Measurements from ENCODE around the gene PRSS23.
"Not testable (repeated sequence)": the region's sequence is repeated elsewhere in the genome, so short reads cannot be mapped to it uniquely, and the experiment has no call there.

The PRSS23 gene

DNA sequence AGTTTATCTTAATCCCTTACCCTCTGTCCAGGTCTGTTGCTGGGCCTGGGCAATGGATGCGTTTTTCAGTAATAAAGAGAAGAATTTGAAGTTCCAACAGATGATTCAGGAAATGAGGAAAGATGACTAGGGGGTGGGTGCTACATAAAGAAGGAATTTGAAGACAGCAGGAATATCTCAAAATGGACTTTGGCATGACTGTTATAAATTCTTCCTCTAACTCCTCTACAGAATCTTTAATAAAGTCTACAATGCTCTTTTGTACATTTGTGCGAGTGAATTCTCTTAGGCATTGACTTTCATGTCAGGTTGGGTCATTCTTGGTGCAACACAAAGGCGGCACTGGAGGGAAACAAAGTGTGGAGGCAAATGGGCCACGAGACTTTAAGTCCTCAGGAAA lies 35.1 kb upstream of the PRSS23 start:
- TF ChIP-seq CTCF (IDR thresholded peaks at IDR 0.05; ENCODE audit: control insufficient read depth, insufficient read depth, low read depth, low read length, missing control alignments) = no peak
- no peak for DNase-seq (ENCODE audit: low read depth)
- no peak overlapping the region for H3K4me3 ChIP-seq (ENCODE audit: control insufficient read depth, low read depth, low read length)

- no peak overlapping the region for H3K4me3 ChIP-seq (ENCODE audit: control insufficient read depth, low read depth, low read length)
- DNase-seq (ENCODE audit: low read depth) = no peak
- TF ChIP-seq CTCF (IDR thresholded peaks at IDR 0.05; ENCODE audit: control insufficient read depth, insufficient read depth, low read depth, low read length, missing control alignments) = no peak
Measured at GRCh38 chr11:86765878-86766277, 34.5 kb upstream of the PRSS23 start.

- no peak for DNase-seq (ENCODE audit: low read depth)
- H3K4me3 ChIP-seq (ENCODE audit: control insufficient read depth, low read depth, low read length) = no peak overlapping the region
- no peak for TF ChIP-seq CTCF (IDR thresholded peaks at IDR 0.05; ENCODE audit: control insufficient read depth, insufficient read depth, low read depth, low read length, missing control alignments)
Measured at GRCh38 chr11:86769219-86769618, 31.1 kb upstream of the PRSS23 start.

DNA sequence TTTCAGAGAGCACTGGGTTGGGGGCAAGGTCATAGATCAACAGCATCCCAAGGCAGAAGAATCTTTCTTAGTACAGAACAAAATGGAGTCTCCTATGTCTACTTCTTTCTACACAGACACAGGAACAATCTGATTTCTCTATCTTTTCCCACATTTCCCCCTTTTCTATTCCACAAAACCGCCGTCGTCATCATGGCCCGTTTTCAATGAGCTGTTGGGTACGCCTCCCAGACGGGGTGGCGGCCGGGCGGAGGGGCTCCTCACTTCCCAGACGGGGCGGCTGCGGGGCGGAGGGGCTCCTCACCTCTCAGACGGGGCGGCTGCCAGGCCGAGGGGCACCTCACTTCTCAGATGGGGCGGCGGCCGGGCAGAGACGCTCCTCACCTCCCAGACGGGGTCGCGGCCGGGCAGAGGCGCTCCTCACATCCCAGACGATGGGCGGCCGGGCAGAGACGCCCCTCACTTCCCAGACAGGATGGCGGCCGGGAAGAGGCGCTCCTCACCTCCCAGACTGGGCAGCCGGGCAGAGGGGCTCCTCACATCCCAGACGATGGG lies 29.8 kb upstream of the PRSS23 start:
- H3K4me3 ChIP-seq (ENCODE audit: control insufficient read depth, low read depth, low read length); DNase-seq (ENCODE audit: low read depth): not testable (repeated sequence)

DNA sequence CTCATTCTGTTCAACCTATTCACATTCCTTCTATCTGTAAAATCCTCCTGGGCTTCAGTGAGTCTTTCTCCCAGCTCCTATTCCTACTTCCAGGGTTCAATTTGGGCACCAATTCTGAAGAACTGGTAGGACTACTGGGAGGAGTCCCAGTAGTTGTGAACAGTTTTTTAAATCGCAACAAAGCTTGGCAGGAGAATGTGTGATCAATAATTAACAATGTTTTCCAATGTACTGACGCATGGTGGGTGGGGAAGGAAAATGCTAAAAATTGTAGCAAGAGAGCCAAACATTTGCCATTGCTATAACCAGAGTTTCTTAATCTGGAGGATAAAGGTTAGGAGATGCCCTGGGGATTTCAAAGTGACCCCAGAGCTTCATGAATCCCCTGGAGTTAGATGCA lies 27.3 kb upstream of the PRSS23 start:
- DNase-seq (ENCODE audit: low read depth) = no peak
- no peak for TF ChIP-seq CTCF (IDR thresholded peaks at IDR 0.05; ENCODE audit: control insufficient read depth, insufficient read depth, low read depth, low read length, missing control alignments)
- H3K4me3 ChIP-seq (ENCODE audit: control insufficient read depth, low read depth, low read length) = no peak overlapping the region

GRCh38 chr11:86773513-86774252 lies 26.7 kb upstream of the PRSS23 start:
- no peak for TF ChIP-seq CTCF (IDR thresholded peaks at IDR 0.05; ENCODE audit: control insufficient read depth, insufficient read depth, low read depth, low read length, missing control alignments)
- H3K4me3 ChIP-seq (ENCODE audit: control insufficient read depth, low read depth, low read length) = no peak overlapping the region
- no peak for DNase-seq (ENCODE audit: low read depth)

GRCh38 chr11:86774417-86774816 lies 25.9 kb upstream of the PRSS23 start:
- H3K4me3 ChIP-seq (ENCODE audit: control insufficient read depth, low read depth, low read length) = no peak overlapping the region
- no peak for TF ChIP-seq CTCF (IDR thresholded peaks at IDR 0.05; ENCODE audit: control insufficient read depth, insufficient read depth, low read depth, low read length, missing control alignments)
- DNase-seq (ENCODE audit: low read depth) = no peak

All from AG09309 (cell line).